ENCODE data around the gene INTS11. TPM values are rescaled to one million over a fixed set of nuclear protein-coding genes. Genes with fewer than 3 reads are reported as not detected.
"Not testable (repeated sequence)": the region's sequence is repeated elsewhere in the genome, so short reads cannot be mapped to it uniquely, and the experiment has no call there.

INTS11 gene
- total RNA-seq = 100 to 1,000 TPM; 108 to 131 TPM

DNA sequence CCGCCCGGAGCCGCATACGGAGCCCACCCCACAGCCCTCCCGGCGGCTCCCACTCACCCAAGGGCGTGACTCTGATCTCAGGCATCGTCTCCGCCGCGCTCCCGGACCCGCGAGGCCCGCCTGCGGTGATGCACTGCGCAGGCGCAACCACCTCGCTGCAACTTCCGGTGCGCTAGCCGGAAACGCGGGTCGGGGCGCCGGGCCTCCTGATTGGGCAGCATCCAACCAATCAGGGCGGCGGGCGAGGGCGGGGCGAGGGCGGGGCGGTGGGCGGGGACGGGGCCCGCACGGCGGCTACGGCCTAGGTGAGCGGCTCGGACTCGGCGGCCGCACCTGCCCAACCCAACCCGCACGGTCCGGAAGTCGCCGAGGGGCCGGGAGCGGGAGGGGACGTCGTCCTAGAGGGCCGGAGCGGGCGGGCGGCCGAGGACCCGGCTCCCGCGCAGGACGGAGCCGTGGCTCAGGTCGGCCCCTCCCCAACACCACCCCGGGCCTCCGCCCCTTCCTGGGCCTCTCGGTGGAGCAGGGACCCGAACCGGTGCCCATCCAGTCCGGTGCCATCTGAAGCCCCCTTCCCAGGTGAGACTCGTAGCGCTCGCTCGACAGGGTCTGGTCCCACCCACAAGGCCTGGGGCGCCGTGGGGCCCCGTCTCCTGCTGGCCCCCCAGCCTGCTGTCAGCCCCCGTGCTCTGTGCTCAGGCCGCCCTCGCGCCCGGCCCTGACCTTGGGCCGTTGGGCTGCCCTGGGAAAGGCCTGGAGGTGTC is at the start of gene INTS11, which contains the start of gene CPTP:
TSS of gene INTS11 (minus strand) at position 137 of the 764 bp plus-strand sequence. CDS start at position 85, 52 bp downstream.
TSS of gene CPTP (plus strand) at position 279 of the 764 bp plus-strand sequence. CDS start 2,109 bp downstream, outside the sequence.
- Mint-ChIP-seq H3K27me3 (ENCODE audit: low read depth) (no peaks in the 10 kb centered on the region), H3K27ac (peak within 1 kb of the TSS; percentile 87), H3K36me3 (ENCODE audit: insufficient read depth in 2 of 2) (peaks cover 3 to 5% of the 10 kb centered on the region in 2 donors), H3K4me1 (ENCODE audit: low read depth) (peaks cover 32% of the 10 kb centered on the region), H3K4me3 (peak within 1 kb of the TSS; percentile 96), H3K9me3 (no peaks in the 10 kb centered on the region)
- peak; percentile 96 to 97 for DNase-seq
- peak; percentile 85 to 87 for ATAC-seq (replicated peaks in 1 of 2)

DNA sequence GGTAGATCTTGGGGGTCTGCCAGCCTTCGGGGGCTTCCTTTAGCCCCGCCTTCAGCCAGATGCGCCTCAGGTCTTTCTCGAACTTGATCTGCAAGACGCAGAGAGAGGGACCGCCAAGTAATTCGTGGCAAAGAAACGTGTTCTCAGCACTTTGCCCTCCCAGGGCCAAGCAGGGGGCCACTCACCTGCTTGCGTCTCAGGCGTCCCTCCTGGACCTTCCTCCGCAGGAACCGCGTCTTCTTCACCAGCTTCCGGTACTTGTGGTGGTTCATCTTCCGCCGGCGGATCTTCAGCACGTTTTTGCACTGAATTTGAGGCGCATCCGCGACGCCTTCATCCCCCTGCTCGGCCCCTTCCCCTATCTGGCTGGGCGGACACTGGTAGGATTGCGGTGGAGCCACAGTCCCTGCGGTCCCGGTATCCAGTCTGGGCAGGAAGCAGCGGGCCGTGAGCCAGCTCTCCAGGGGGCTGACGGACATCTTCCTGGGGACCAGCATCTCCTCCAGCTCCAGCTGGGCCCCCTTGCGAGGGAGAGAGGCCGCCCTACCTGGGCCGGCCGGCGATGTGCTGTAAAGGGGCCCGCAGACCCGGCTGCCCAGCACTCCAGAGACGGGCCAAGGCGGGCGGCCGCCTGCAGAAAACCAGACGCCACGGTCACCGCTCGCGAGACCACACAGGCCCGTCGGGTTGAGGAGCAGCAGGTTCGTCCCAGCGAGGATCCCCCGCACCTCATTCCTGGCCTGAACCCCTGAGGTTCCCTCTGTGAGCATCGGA is 49.5 kb upstream of the INTS11 start:
- peaks cover 33% of the 10 kb centered on the region for H3K4me1 Mint-ChIP-seq (ENCODE audit: low read depth)
- no peaks in the 10 kb centered on the region for H3K27me3 Mint-ChIP-seq (ENCODE audit: low read depth)
- DNase-seq (no peak), ATAC-seq (replicated peaks in 1 of 2) (no peak)
- H3K4me3 Mint-ChIP-seq = peak overlapping the region; percentile 90 to 91
- H3K9me3 Mint-ChIP-seq = no peaks in the 10 kb centered on the region
- no peak overlapping the region for H3K27ac Mint-ChIP-seq
- H3K36me3 Mint-ChIP-seq (ENCODE audit: insufficient read depth in 2 of 2) = peaks cover 0 to 2% of the 10 kb centered on the region in 2 donors

DNA sequence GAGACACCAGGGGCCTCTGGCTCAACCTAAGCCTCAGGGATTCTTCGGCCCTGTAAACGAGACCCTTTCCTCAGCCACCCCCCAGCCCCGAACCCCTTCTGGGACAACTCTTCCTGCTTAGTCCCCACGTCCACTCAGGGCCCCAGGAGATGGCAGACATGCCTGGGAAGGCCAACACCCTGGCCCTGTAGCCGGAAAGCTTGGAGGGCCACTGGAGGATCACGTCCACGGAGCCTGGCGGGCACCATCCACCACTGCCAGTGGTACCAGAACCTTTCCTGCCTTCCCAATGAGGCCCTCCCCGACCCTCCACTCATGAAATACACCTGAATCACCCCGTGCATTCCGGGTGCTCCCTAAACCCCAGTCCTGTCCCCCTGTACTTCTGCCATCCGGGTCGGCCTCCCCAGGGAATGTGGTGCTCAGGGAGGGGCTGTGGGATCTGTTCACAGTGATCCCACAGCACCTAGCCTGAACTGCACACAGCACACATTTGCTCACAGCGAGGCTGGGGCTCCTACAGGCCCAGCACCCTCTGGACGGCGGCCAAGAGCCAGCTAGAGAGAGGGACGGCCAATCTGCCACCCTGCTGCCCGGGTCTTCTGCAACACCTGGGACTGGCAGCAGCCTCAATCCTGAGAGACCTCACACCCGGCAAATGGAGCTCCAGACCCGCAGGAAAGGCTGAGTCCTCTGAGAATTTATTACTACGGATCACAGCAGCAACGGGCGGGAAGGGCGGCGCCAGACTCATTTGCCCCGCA is 48.8 kb upstream of the INTS11 start:
- Mint-ChIP-seq H3K27me3 (ENCODE audit: low read depth) (no peaks in the 10 kb centered on the region), H3K9me3 (no peaks in the 10 kb centered on the region), H3K4me1 (ENCODE audit: low read depth) (peaks cover 33% of the 10 kb centered on the region), H3K27ac (no peak overlapping the region), H3K36me3 (ENCODE audit: insufficient read depth in 2 of 2) (peaks cover 0 to 2% of the 10 kb centered on the region in 2 donors), H3K4me3 (peak overlapping the region; percentile 51 to 90)
- no peak for DNase-seq
- ATAC-seq (replicated peaks in 1 of 2) = no peak

DNA sequence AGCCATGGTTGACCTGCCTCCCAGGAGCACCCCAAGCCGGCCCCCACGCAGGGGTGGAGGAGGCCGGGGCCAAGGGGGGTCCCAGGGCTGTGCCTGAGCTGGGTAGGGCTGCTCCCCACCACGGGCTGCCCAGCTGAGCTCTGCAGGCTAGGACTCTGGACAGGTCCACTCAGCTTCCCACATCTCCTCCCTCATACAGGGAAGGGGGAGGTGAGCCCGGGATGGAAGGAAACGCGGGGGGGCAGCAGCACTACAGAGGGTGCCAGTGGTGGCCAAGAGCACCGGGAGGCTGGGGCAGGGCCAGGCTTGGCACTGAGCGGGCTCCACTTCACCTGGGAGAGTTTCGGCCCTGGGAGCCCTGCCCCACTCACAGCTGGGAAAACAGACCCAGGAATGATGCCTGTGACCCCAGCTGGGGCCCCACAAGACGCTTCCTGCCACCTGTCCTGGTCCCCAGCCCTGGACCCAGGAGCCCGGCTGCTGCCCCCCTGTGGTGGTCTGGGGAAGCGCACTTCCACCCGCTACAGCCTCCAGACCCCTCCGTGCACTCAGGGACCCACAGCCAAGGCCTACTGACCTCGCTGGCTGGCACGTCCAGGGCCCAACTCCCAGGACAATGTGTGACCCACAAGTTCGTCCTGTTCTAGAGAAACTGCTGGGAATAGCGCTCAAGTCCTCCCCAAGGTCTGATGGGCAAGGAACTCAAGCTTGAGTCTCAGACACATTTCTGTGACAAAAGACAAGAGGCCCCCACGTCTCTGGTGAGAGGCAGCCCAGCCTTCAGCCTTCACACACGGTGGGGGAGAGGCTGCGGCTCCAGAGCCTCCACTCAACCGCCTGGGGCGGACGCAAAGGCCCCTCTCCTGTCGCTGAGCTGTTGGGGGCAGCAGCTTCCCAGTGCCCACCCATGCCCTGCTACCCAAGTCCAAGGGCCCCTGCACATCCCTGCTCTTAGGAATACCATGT is 47.6 kb upstream of the INTS11 start:
- Mint-ChIP-seq H3K4me3 (peak overlapping the region; percentile 46 to 48), H3K36me3 (ENCODE audit: insufficient read depth in 2 of 2) (peaks cover 0 to 2% of the 10 kb centered on the region in 2 donors), H3K27ac (no peak overlapping the region), H3K9me3 (no peaks in the 10 kb centered on the region), H3K27me3 (ENCODE audit: low read depth) (no peaks in the 10 kb centered on the region), H3K4me1 (ENCODE audit: low read depth) (peaks cover 33% of the 10 kb centered on the region)
- DNase-seq (peak; percentile 86 to 91), ATAC-seq (replicated peaks in 1 of 2) (peak; percentile 41 to 47)

DNA sequence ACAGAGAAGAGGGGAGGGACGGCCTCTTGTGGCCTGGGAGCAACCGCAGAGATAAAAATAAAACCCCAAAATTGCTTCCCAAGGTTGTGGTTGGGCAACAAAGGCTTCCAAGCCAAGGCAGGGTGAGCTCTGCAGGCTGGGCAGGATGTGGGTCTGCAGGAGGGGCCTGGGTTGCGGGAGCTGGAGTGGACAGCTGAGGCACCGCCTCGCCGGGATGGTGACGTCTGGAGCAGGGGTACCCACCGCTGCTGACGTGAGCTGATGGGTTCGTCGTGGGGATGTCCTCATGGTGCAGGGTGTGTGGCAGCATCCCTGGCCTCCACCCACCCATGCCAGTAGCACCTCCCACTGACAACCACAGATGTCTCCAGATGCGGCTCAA is 46.9 kb upstream of the INTS11 start:
- peaks cover 26% of the 10 kb centered on the region for H3K4me1 Mint-ChIP-seq (ENCODE audit: low read depth)
- ATAC-seq (replicated peaks in 1 of 2) (peak; percentile 7 to 14), DNase-seq (peak; percentile 57 to 58)
- H3K9me3 Mint-ChIP-seq = no peaks in the 10 kb centered on the region
- H3K36me3 Mint-ChIP-seq (ENCODE audit: insufficient read depth in 2 of 2) = peaks cover 0 to 2% of the 10 kb centered on the region in 2 donors
- no peaks in the 10 kb centered on the region for H3K27me3 Mint-ChIP-seq (ENCODE audit: low read depth)
- H3K27ac Mint-ChIP-seq = no peak overlapping the region
- H3K4me3 Mint-ChIP-seq = peak overlapping the region in 1 of 2 donors; percentile 13

DNA sequence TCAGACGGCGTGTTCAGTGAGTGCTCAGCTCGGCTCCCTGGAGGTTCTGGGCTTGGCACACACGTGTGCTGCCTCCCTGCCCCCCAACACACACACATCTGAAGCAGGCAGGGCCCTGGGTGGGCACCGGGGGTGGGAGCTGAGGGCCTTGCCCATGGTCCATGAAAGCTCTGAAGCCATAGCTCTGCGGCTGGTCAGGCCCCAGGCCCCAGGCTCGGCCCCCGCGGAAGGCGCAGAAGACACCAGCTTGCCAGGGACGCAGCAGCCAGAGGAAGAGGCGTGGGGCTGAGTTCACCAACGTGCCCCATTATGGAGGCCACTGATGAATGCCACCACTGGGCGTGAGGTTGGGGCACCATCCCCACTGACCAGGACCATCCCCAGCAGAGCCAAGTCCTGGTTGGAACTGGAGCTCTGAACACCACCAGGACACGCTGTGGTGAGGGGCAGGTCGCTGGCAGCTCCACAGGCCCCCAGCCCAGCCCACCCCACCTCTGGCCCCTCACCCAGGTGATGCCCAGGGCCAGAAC is 46.4 kb upstream of the INTS11 start:
- H3K4me1 Mint-ChIP-seq (ENCODE audit: low read depth) = peaks cover 21% of the 10 kb centered on the region
- no peaks in the 10 kb centered on the region for H3K9me3 Mint-ChIP-seq
- no peaks in the 10 kb centered on the region for H3K27me3 Mint-ChIP-seq (ENCODE audit: low read depth)
- DNase-seq (no peak), ATAC-seq (replicated peaks in 1 of 2) (no peak)
- H3K4me3 Mint-ChIP-seq = peak overlapping the region in 1 of 2 donors; percentile 13
- no peak overlapping the region for H3K27ac Mint-ChIP-seq
- peaks cover 0 to 2% of the 10 kb centered on the region in 2 donors for H3K36me3 Mint-ChIP-seq (ENCODE audit: insufficient read depth in 2 of 2)

DNA sequence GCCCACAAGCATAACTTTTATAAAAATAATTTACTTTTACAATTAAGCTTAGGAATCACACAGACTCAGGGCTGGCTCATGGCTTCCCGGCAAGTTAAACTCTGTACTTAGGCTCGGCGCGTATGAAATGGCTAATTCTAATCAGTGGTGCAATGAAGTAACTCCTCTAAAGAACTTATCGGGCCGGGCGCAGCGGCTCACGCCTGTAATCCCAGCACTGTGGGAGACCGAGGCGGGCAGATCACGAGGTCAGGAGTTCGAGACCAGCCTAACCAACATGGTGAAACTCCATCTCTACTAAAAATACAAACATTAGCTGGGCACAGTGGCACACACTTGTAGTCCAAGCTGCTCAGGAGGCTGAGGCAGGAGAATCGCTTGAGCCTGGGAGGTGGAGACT is 45.6 kb upstream of the INTS11 start:
- H3K27me3 Mint-ChIP-seq (ENCODE audit: low read depth); H3K27ac Mint-ChIP-seq; H3K9me3 Mint-ChIP-seq; H3K4me3 Mint-ChIP-seq; H3K36me3 Mint-ChIP-seq (ENCODE audit: insufficient read depth in 2 of 2); ATAC-seq (replicated peaks in 1 of 2); DNase-seq: not testable (repeated sequence)
- peaks cover 21% of the 10 kb centered on the region for H3K4me1 Mint-ChIP-seq (ENCODE audit: low read depth)

DNA sequence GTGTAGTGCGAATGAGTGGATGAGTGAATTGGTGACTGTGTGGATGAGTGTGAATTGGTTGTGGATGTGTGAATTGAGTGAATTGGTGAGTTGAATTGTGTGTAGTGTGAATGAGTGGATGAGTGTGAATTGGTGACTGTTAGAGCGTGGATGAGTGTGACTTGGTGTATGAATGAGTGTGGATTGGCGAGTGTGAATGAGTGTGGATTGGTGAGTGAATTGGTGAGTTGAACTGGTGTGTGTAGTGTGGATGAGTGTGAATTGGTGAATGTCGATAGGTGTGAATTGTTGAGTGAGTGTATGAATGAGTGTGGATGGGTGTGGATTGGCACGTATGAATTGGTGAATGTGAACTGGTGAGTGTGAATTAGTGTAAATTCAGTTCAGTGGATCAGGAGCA is 42.9 kb upstream of the INTS11 start:
- no peaks in the 10 kb centered on the region for H3K27me3 Mint-ChIP-seq (ENCODE audit: low read depth)
- no peak overlapping the region for H3K4me3 Mint-ChIP-seq
- no peak for DNase-seq
- H3K9me3 Mint-ChIP-seq = no peaks in the 10 kb centered on the region
- no peaks in the 10 kb centered on the region for H3K36me3 Mint-ChIP-seq (ENCODE audit: insufficient read depth in 2 of 2)
- no peak overlapping the region for H3K27ac Mint-ChIP-seq
- no peak for ATAC-seq (replicated peaks in 1 of 2)
- peaks cover 4% of the 10 kb centered on the region for H3K4me1 Mint-ChIP-seq (ENCODE audit: low read depth)

DNA sequence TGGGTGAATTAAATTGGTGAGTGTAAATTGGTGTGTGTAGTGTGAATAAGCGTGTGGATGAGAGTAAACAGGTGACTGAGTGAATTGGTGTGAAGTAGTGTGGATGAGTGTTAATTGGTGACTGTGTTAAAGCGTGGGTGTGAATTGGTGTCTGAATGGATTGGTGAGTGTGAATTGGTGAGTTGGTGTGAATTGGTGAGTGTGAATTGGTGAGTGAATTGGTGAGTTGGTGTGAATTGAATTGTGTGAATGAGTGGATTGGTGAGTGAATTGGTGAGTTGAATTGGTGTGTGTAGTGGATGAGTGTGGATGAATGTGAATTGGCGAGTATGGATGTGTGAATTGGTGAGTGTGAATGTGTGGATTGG is 42.2 kb upstream of the INTS11 start:
- no peak for DNase-seq
- Mint-ChIP-seq H3K27ac (no peak overlapping the region), H3K27me3 (ENCODE audit: low read depth) (no peaks in the 10 kb centered on the region), H3K36me3 (ENCODE audit: insufficient read depth in 2 of 2) (no peaks in the 10 kb centered on the region), H3K4me1 (ENCODE audit: low read depth) (no peaks in the 10 kb centered on the region), H3K9me3 (no peaks in the 10 kb centered on the region), H3K4me3 (no peak overlapping the region)
- no peak for ATAC-seq (replicated peaks in 1 of 2)

DNA sequence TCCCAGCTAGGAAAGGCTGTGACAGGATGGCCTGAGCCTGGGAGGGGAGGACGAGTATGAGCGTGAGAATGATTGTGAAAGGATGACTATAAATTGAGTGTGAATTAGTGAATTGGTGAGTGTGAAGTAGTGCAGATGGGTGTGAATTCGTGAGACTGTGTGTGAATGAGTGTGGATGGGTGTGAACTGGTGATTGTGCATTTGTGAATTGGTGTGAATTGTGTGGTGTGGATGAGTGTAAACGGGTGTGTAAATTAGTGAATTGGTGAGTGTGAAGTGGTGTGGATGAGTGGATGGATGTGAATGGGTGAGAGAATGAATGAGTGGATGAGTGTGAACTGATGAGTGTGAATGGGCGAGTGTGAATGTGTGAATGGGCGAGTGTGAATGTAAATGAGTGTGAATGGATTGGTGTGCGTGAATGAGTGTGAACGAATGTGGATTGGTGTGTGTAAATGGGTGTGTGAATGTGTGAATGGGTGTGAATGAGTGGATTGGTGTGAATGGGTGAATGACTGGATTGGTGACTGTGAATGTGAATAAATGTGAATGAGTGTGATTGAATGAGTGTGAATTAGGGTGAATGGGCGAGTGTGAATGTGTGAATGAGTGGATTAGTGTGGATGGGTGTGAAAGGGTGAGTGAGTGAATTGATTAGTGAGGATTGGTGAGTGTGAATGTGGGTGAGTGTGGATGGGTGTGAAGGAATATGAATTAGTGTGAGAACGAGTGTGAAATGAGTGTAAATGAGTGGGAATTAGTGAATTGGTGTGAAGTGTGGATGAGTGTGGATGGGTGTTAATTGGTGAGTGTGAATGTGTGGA is 41.6 kb upstream of the INTS11 start:
- no peak overlapping the region for H3K4me3 Mint-ChIP-seq
- no peaks in the 10 kb centered on the region for H3K4me1 Mint-ChIP-seq (ENCODE audit: low read depth)
- DNase-seq (no peak), ATAC-seq (replicated peaks in 1 of 2) (no peak)
- H3K9me3 Mint-ChIP-seq = no peaks in the 10 kb centered on the region
- H3K27me3 Mint-ChIP-seq (ENCODE audit: low read depth) = no peaks in the 10 kb centered on the region
- no peak overlapping the region for H3K27ac Mint-ChIP-seq
- no peaks in the 10 kb centered on the region for H3K36me3 Mint-ChIP-seq (ENCODE audit: insufficient read depth in 2 of 2)

DNA sequence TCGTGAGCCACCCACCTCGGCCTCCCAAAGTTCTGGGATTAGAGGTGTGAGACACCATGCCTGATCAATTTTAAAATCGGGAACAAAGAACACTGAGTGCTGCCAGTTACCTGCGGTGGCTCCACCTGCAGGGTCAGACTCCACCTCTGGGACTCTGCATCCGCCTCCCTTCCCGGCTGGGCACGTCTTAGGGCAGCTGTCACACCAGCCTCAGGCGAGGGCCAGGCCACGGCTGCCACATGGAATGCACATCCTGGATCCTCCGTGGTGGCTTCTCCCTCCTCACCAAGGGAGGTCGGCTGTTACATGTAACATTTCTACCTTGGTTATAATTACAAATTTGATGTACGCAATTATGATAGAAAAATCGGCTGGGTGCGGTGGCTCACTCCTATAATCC is 39.8 kb upstream of the INTS11 start:
- Mint-ChIP-seq H3K4me1 (ENCODE audit: low read depth) (peaks cover 1% of the 10 kb centered on the region), H3K36me3 (ENCODE audit: insufficient read depth in 2 of 2) (no peaks in the 10 kb centered on the region), H3K9me3 (no peaks in the 10 kb centered on the region), H3K4me3 (no peak overlapping the region), H3K27me3 (ENCODE audit: low read depth) (no peaks in the 10 kb centered on the region), H3K27ac (no peak overlapping the region)
- no peak for DNase-seq
- ATAC-seq (replicated peaks in 1 of 2) = no peak
